ENCODE data around the gene JAK1. TPM values are rescaled to one million over a fixed set of nuclear protein-coding genes. Genes with fewer than 3 reads are reported as not detected.

Gene JAK1
- total RNA-seq, 3 donors from 2014 or later (not counting 1 experiment from before 2014, with no cell fraction given) = 507 to 626 (median 526) TPM

DNA sequence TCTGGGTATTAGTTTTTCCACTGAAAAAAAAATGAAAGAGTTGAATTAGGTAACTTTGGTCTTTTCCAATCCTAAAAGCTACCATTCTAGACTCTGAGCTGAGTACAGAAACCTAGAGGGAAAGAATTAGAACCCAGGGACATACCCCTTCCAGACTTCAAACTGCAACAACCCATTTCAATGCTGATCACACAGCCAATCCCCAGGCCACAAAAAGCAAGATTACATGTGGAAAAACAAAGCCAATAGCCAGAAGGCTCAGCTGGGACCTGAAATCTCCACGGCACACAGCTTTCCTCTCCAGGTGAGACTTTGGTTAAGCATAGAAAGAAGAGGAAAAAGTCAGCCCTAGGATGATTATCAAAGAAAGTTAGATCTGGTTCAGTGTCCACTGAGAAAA is 88.8 kb downstream of the JAK1 start:
- Mint-ChIP-seq H3K27me3 (ENCODE audit: low read depth in 2 of 2) (no peaks in the 10 kb centered on the region), H3K36me3 (peaks cover 21% of the 10 kb centered on the region), H3K4me1 (peaks cover 92 to 97% of the 10 kb centered on the region in 2 donors), H3K9me3 (no peaks in the 10 kb centered on the region), H3K27ac (peak overlapping the region; percentile 79 to 93), H3K4me3 (peak overlapping the region; percentile 85)
- DNase-seq (no peak), ATAC-seq (no peak)
- peak overlapping the region; percentile 30 for H3K27ac ChIP-seq (ENCODE audit: low read length)
- no peak overlapping the region for H3K4me3 ChIP-seq (ENCODE audit: low read length)
- TF ChIP-seq, protein P1, sequence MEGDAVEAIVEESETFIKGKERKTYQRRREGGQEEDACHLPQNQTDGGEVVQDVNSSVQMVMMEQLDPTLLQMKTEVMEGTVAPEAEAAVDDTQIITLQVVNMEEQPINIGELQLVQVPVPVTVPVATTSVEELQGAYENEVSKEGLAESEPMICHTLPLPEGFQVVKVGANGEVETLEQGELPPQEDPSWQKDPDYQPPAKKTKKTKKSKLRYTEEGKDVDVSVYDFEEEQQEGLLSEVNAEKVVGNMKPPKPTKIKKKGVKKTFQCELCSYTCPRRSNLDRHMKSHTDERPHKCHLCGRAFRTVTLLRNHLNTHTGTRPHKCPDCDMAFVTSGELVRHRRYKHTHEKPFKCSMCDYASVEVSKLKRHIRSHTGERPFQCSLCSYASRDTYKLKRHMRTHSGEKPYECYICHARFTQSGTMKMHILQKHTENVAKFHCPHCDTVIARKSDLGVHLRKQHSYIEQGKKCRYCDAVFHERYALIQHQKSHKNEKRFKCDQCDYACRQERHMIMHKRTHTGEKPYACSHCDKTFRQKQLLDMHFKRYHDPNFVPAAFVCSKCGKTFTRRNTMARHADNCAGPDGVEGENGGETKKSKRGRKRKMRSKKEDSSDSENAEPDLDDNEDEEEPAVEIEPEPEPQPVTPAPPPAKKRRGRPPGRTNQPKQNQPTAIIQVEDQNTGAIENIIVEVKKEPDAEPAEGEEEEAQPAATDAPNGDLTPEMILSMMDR (IDR thresholded peaks at IDR 0.05) = no peak
- peaks cover 66% of the 10 kb centered on the region for H3K4me1 ChIP-seq (ENCODE audit: control insufficient read depth, insufficient read depth, low read length)
- H3K9me3 ChIP-seq (ENCODE audit: control insufficient read depth, insufficient read depth, low read length) = no peaks in the 10 kb centered on the region
- intact Hi-C loops (cut with micrococcal nuclease) = loop anchor here (1.0 to 2.0 kb wide), 2 partner anchors 13 kb away; no protein-coding TSS in a partner anchor
- H3K27me3 ChIP-seq (ENCODE audit: control insufficient read depth, insufficient read depth, low read length) = no peaks in the 10 kb centered on the region
- peaks cover 57% of the 10 kb centered on the region for H3K36me3 ChIP-seq (ENCODE audit: control insufficient read depth, insufficient read depth, low read length)
- 69% methylated on average over 1 of the region's 1 CpG for WGBS (ENCODE audit: insufficient coverage)

DNA sequence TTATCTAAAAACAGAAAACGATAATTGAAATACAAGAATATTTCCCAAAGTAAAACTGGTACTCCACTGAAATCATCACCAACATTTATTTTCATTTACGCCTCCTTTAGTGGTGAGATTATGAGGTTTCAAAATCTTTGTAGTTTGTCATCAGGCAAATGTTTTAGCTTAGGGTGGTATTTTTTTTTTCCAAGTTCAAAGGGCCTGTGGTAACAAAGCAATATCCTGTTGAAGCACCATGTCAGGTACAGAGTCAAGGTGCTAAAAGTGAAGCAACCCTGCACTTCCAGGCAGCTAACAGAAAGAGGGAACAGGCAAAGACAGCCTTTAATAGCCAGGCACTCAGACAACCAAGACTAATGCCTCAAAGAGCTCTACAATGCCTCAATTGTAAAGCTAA is 89.2 kb downstream of the JAK1 start:
- H3K4me1 ChIP-seq (ENCODE audit: control insufficient read depth, insufficient read depth, low read length) = peaks cover 65% of the 10 kb centered on the region
- no peak overlapping the region for H3K4me3 ChIP-seq (ENCODE audit: low read length)
- DNase-seq (peak in 1 of 2 donors; percentile 89), ATAC-seq (peak; percentile 53 to 77 (median 75))
- H3K9me3 Mint-ChIP-seq = no peaks in the 10 kb centered on the region
- peaks cover 61% of the 10 kb centered on the region for H3K36me3 ChIP-seq (ENCODE audit: control insufficient read depth, insufficient read depth, low read length)
- H3K27ac Mint-ChIP-seq = peak overlapping the region; percentile 79 to 93
- H3K4me3 Mint-ChIP-seq = peak overlapping the region; percentile 85
- H3K27me3 ChIP-seq (ENCODE audit: control insufficient read depth, insufficient read depth, low read length) = no peaks in the 10 kb centered on the region
- H3K36me3 Mint-ChIP-seq = peaks cover 25% of the 10 kb centered on the region
- peaks cover 89 to 97% of the 10 kb centered on the region in 2 donors for H3K4me1 Mint-ChIP-seq
- WGBS (ENCODE audit: insufficient coverage) = no CpG with 5 or more reads among the region's 2 CpGs
- peak overlapping the region; percentile 32 for H3K27ac ChIP-seq (ENCODE audit: low read length)
- no peaks in the 10 kb centered on the region for H3K27me3 Mint-ChIP-seq (ENCODE audit: low read depth in 2 of 2)
- intact Hi-C loops (cut with micrococcal nuclease) = loop anchor here (1.0 to 2.0 kb wide), 2 partner anchors 13 to 14 kb away; no protein-coding TSS in a partner anchor
- H3K9me3 ChIP-seq (ENCODE audit: control insufficient read depth, insufficient read depth, low read length) = no peaks in the 10 kb centered on the region
- TF ChIP-seq, protein P1 (IDR thresholded peaks at IDR 0.05) = no peak

DNA sequence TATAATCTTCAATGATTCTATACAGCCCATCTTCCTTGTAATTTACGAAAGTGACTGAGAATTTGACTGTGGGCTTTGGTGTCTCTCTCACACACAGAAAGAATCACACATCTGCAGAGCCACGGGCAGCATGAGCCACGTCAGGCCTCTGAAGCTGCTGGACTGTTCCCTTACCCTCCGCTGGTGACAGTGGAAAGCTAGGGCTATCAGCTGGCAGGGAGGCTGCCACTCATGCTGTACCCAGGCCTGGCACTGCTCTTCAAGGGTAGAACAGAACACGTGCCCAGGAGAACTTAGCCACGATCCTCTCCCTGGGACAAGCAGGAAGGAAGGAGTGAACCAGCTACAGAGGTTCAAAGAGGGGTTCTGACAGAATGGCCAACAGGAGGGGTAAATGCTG is 90.7 kb downstream of the JAK1 start:
- H3K27ac ChIP-seq (ENCODE audit: low read length) = peak overlapping the region; percentile 56
- peak overlapping the region; percentile 85 for H3K4me3 Mint-ChIP-seq

More for the DNA sequence above, 90.7 kb downstream of the JAK1 start:
- ATAC-seq (peak; percentile 47 to 51 (median 48)), DNase-seq (no peak)
- peaks cover 92 to 99% of the 10 kb centered on the region in 2 donors for H3K4me1 Mint-ChIP-seq
- WGBS (ENCODE audit: insufficient coverage) = 48% methylated on average over 6 of the region's 6 CpGs
- no peaks in the 10 kb centered on the region for H3K27me3 Mint-ChIP-seq (ENCODE audit: low read depth in 2 of 2)
- H3K27ac Mint-ChIP-seq = peak overlapping the region; percentile 79 to 93
- Histone ChIP-seq H3K4me3 (ENCODE audit: low read length) (no peak overlapping the region), H3K4me1 (ENCODE audit: control insufficient read depth, insufficient read depth, low read length) (peaks cover 60% of the 10 kb centered on the region), H3K9me3 (ENCODE audit: control insufficient read depth, insufficient read depth, low read length) (no peaks in the 10 kb centered on the region), H3K27me3 (ENCODE audit: control insufficient read depth, insufficient read depth, low read length) (no peaks in the 10 kb centered on the region), H3K36me3 (ENCODE audit: control insufficient read depth, insufficient read depth, low read length) (peaks cover 74% of the 10 kb centered on the region)
- H3K9me3 Mint-ChIP-seq = no peaks in the 10 kb centered on the region
- TF ChIP-seq, protein P1 (IDR thresholded peaks at IDR 0.05) = no peak
- H3K36me3 Mint-ChIP-seq = peaks cover 40% of the 10 kb centered on the region
- intact Hi-C loops (cut with micrococcal nuclease) = loop anchor here (2.0 kb wide), 1 partner anchor 15 kb away; no protein-coding TSS in a partner anchor
